Astrocyte of the cerebellum (primary cell): Measurements from ENCODE around the gene FBN3.
"Not testable (repeated sequence)": the region's sequence is repeated elsewhere in the genome, so short reads cannot be mapped to it uniquely, and the experiment has no call there.

Source experiments
- DNase-seq: peaks from one replicate; pipeline ENCODE4 v3.0.0-alpha.2; 2011; ENCODE audit warnings: low read depth
- H3K4me3 ChIP-seq: 2 replicates; pipeline ENCODE4 v1.5.1; 2011; ENCODE audit warnings: mild to moderate bottlenecking, low read depth, low read length, moderate library complexity
- CTCF ChIP-seq: IDR thresholded peaks from 2 replicates; pipeline ENCODE4 v1.5.1; 2012; ENCODE audit warnings: low read length, low read depth, moderate library complexity, mild to moderate bottlenecking; ENCODE audit errors: missing control alignments
- in situ Hi-C: cut with HindIII; loops from 2 replicates; pipeline ENCODE4 v1.10.0; 2017; ENCODE audit warnings: low sequenced_read_pairs

Gene FBN3

GRCh38 chr19:8110931-8111330 lies 38.5 kb downstream of the FBN3 start:
- no peak for TF ChIP-seq CTCF
- H3K4me3 ChIP-seq, result no peak overlapping the region
- DNase-seq, result no peak
- in situ Hi-C loops, result no loop called here

- in situ Hi-C loops, result loop anchor here (5.0 kb wide), 1 partner anchor 38 kb away; no protein-coding TSS in a partner anchor
- DNase-seq, result no peak
- TF ChIP-seq CTCF, result no peak
- H3K4me3 ChIP-seq, result no peak overlapping the region
These were observed 39.3 kb downstream of the FBN3 start for GRCh38 chr19:8109890-8110662.

- DNase-seq, result no peak
- TF ChIP-seq CTCF, result no peak
- in situ Hi-C loops, result loop anchor here (5.0 kb wide), 1 partner anchor 37 kb away; no protein-coding TSS in a partner anchor
- H3K4me3 ChIP-seq, result no peak overlapping the region
These were observed 39.9 kb downstream of the FBN3 start for GRCh38 chr19:8109455-8109854.

GRCh38 chr19:8108560-8109445 lies 40.6 kb downstream of the FBN3 start:
- in situ Hi-C loops, result loop anchor here (5.0 kb wide), 1 partner anchor 37 kb away; no protein-coding TSS in a partner anchor
- no peak overlapping the region for H3K4me3 ChIP-seq
- no peak for TF ChIP-seq CTCF
- DNase-seq, result no peak

GRCh38 chr19:8107301-8107903 lies 42.0 kb downstream of the FBN3 start:
- no peak overlapping the region for H3K4me3 ChIP-seq
- no peak for DNase-seq
- in situ Hi-C loops, result loop anchor here (5.0 kb wide), 1 partner anchor 35 kb away; no protein-coding TSS in a partner anchor
- no peak for TF ChIP-seq CTCF

- no peak for DNase-seq
- no peak for TF ChIP-seq CTCF
- in situ Hi-C loops, result loop anchor here (5.0 kb wide), 1 partner anchor 33 kb away; no protein-coding TSS in a partner anchor
- no peak overlapping the region for H3K4me3 ChIP-seq
These were observed 43.9 kb downstream of the FBN3 start for GRCh38 chr19:8105471-8105870.

- H3K4me3 ChIP-seq, in situ Hi-C loops: not testable (repeated sequence)
These were observed 47.5 kb downstream of the FBN3 start for GRCh38 chr19:8101910-8102309.

More at GRCh38 chr19:8101910-8102309, 47.5 kb downstream of the FBN3 start:
- not testable (repeated sequence) for DNase-seq
